Adipocyte (in vitro differentiated cells): ENCODE data around the gene HCN1.

Experiments used
- DNase-seq: peaks from one replicate; pipeline ENCODE4 v3.0.0-alpha.2; 2015; ENCODE audit warnings: low read depth
- H3K27me3 ChIP-seq: replicated peaks from 2 replicates; pipeline ENCODE4 v1.7.0; 2013; ENCODE audit warnings: mild to moderate bottlenecking, low read length, moderate library complexity; ENCODE audit not compliant: control insufficient read depth, insufficient read depth
- H3K36me3 ChIP-seq: 2 replicates; pipeline ENCODE4 v1.7.0; 2013; ENCODE audit warnings: low read length, mild to moderate bottlenecking, moderate library complexity; ENCODE audit not compliant: control insufficient read depth, insufficient read depth, severe bottlenecking
- H3K4me1 ChIP-seq: 2 replicates; pipeline ENCODE4 v1.7.0; 2013; ENCODE audit warnings: mild to moderate bottlenecking, low read length, moderate library complexity; ENCODE audit not compliant: control insufficient read depth, insufficient read depth
- H3K4me3 ChIP-seq: 2 replicates; pipeline ENCODE4 v1.7.0; 2013; ENCODE audit warnings: mild to moderate bottlenecking, low read length, moderate library complexity
- H3K9ac ChIP-seq: 2 replicates; pipeline ENCODE4 v1.7.0; 2013; ENCODE audit warnings: mild to moderate bottlenecking, low read length, moderate library complexity
- H3K9me3 ChIP-seq: 2 replicates; pipeline ENCODE4 v1.7.0; 2013; ENCODE audit warnings: mild to moderate bottlenecking, low read length, moderate library complexity; ENCODE audit not compliant: control insufficient read depth

The HCN1 gene

GRCh38 chr5:45205403-45205961 lies 490.7 kb downstream of the HCN1 start:
- Histone ChIP-seq H3K27me3 (no peaks in the 10 kb centered on the region), H3K4me1 (no peaks in the 10 kb centered on the region), H3K4me3 (no peak overlapping the region), H3K9me3 (no peaks in the 10 kb centered on the region), H3K9ac (no peak overlapping the region), H3K36me3 (no peaks in the 10 kb centered on the region)
- no peak for DNase-seq
